NCI-H2196 treated with DMSO at 0.1 percent for 48 hours (cell line): ENCODE data around the gene HMCN1.

Experiments
- DNase-seq: peaks from one replicate; lab custom pipeline; 2025; ENCODE audit not compliant: unreplicated experiment; lab: John Stamatoyannopoulos, UW

Gene HMCN1

GRCh38 chr1:185733818-185734735, at the start of gene HMCN1:
HMCN1 (plus strand) TSS chr1:185734391; CDS start chr1:185734780, 389 bp downstream.
- DNase-seq: peak; percentile 26

GRCh38 chr1:185686821-185687778, 47.1 kb upstream of the HMCN1 start:
- DNase-seq: no peak

GRCh38 chr1:185690527-185690926, 43.7 kb upstream of the HMCN1 start:
- no peak for DNase-seq

- no peak for DNase-seq
These were observed 40.5 kb upstream of the HMCN1 start for GRCh38 chr1:185693654-185694053.

- no peak for DNase-seq
These were observed 40.1 kb upstream of the HMCN1 start for GRCh38 chr1:185694081-185694480.

GRCh38 chr1:185695299-185695698, 38.9 kb upstream of the HMCN1 start:
- DNase-seq: no peak

GRCh38 chr1:185696422-185697150, 37.6 kb upstream of the HMCN1 start:
- no peak for DNase-seq

- no peak for DNase-seq
These were observed 34.3 kb upstream of the HMCN1 start for GRCh38 chr1:185699874-185700273.

- DNase-seq: no peak
These were observed 32.5 kb upstream of the HMCN1 start for GRCh38 chr1:185701650-185702049.

GRCh38 chr1:185704181-185704580, 30.0 kb upstream of the HMCN1 start:
- no peak for DNase-seq

- DNase-seq: no peak
These were observed 18.1 kb upstream of the HMCN1 start for GRCh38 chr1:185716095-185716494.

GRCh38 chr1:185719021-185719420, 15.2 kb upstream of the HMCN1 start:
- no peak for DNase-seq

- peak; percentile 8 for DNase-seq
These were observed 13.4 kb upstream of the HMCN1 start for GRCh38 chr1:185720633-185721272.

GRCh38 chr1:185721553-185721952, 12.6 kb upstream of the HMCN1 start:
- DNase-seq: no peak

GRCh38 chr1:185722098-185722497, 12.1 kb upstream of the HMCN1 start:
- no peak for DNase-seq

GRCh38 chr1:185727726-185728125, 6.5 kb upstream of the HMCN1 start:
- DNase-seq: no peak

- no peak for DNase-seq
These were observed 2.7 kb upstream of the HMCN1 start for GRCh38 chr1:185731446-185731845.

- no peak for DNase-seq
These were observed 1.2 kb upstream of the HMCN1 start for GRCh38 chr1:185732951-185733350.

- no peak for DNase-seq
These were observed 924 bp downstream of the HMCN1 start for GRCh38 chr1:185734929-185735700.

GRCh38 chr1:185735701-185736064, 1.5 kb downstream of the HMCN1 start:
- no peak for DNase-seq
